Stimulated activated CD8-positive, alpha-beta memory T cell treated with anti-CD3 and anti-CD28 coated beads, Interleukin-7, amount 100 ng/mL, for 48 hours (primary cell): Measurements from ENCODE around the gene KRTAP5-9.
"Not testable (repeated sequence)": the region's sequence is repeated elsewhere in the genome, so short reads cannot be mapped to it uniquely, and the experiment has no call there.

Source experiments
- DNase-seq, 2 donors: peaks; one replicate each; pipeline ENCODE4 v3.0.0-alpha.2; 2020; ENCODE audit warnings: low read depth in 1 of 2; ENCODE audit errors: extremely low read depth in 1 of 2

Gene KRTAP5-9

DNA sequence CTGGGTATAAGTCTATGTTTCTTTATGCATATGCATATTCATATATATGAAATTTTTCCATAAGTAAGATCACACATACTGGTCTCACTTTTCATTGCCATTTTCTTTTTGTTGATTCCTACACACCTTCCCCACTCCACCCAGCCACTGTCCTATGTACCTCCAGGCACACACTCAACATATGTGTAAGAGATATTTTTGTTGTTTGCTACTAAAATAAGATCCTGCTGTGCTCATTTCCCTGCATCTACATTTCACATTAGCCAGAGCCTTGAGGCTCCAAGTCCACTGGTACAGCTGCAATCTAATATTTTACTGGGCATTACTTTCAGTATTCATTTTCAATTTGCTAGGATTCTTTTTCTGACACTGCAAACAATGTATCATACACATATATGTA lies 9.0 kb downstream of the KRTAP5-9 start:
- no peak for DNase-seq

DNA sequence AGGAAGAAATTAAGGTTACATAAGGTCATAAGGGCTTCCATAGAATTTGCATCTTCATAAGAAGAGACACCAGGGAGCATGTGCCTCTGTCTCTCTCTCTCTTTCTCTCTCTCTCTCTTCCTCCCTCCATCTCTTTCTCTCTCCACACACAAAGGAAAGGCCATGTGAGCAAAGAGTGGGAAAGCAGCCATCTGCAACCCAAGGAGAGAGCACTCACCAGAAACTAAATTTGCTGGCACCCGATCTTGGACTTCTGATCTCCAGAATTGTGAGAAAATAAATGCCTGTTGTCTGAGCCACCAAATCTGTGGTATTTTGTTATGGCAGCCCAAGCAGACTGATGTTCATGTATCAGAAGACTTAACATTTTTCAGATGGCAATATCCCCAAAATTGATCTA lies 10.8 kb downstream of the KRTAP5-9 start:
- DNase-seq = no peak

- no peak for DNase-seq
Measured at GRCh38 chr11:71562120-71562519, 13.9 kb downstream of the KRTAP5-9 start.

DNA sequence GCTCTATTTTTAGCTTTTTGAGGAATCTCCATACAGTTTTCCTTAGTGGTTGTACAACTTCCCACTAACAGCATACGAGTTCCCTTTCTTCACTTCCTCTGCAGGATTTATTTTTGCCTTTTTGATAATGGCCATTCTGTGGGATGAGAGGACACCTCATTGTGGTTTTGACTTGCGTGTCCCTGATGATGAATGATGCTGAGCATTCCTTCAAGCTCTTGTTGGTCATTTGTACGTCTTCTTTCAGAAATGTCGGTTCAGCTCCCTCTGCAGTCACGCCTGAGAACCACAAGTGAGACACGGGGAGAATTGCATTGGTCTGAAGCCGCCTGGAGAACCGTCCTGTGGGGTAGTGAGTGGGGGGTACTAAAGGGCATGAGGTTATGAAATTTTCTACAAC lies 15.2 kb downstream of the KRTAP5-9 start:
- DNase-seq = peak in 1 of 2 donors; percentile 7

DNA sequence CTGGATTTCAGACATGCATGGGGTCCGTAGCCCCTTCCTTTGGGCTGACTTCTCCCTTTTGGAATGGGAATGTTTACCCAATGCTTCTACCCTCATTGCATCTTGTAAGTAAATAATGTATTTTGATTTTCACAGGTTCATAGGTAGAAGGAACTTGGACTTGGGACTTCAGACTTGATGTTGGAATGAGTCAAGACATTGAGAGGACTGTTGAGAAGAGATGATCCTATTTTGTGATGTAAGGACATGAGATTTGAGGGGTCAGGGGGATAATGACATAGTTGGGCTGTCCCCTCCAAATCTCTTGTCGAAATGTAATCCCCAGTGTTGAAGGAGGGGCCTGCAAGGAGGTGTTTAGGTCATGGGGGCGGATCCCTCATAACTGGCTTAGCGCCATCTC lies 16.2 kb downstream of the KRTAP5-9 start:
- DNase-seq = no peak

GRCh38 chr11:71565263-71565662 lies 17.0 kb downstream of the KRTAP5-9 start, which contains the start of gene KRTAP5-10:
Gene KRTAP5-10 (plus strand): TSS chr11:71565563. CDS start chr11:71565588, 25 bp downstream.
- DNase-seq = no peak

- no peak for DNase-seq
Measured at GRCh38 chr11:71566081-71566620, 17.9 kb downstream of the KRTAP5-9 start.

DNA sequence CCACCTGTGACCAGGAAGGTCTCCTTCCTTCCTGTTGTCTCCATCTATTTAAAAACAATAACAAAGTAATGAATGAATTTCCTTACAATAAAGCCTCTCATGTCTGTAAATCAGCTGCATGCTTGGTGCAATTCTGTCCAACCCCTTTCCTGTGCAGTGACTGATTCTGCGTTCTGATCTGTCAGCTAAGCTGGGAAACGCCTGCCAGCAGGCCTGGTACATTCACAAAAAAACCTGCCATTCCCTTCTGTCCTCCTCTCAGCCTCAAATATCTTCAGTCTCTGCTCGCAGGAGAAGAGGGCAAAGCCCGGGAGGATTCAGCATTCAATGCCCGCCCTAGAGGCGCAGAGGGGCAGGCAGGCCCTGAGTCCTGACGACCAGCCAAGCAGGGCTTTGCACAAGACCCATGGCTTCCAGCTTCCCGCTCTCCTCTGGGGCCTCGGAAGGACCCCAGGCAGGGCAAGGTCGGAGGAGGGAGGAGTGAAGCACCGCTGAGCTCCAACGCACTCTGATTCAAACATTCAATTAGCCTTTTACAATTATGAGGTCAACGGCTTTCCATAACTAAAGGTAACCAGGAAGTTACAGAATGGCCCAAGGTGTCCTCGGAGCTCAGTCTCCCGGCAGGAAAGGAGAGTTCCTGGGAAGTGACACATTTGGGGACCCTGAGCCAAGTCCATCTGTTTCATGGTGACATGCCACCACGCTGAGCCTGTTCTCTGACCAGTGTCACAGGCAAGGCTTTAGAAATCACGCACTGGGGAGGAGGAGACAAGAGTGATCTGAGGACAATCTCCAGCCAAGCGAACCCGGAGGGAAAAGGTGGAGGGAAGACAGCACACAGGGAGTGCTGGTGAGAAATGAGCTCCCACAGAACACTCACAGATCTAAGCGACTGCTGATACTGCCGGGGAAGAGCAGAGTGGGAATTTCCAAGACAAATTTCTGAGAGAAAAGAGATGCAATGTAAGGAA lies 18.7 kb downstream of the KRTAP5-9 start:
- DNase-seq = not testable (repeated sequence)

- not testable (repeated sequence) for DNase-seq
Measured at GRCh38 chr11:71567633-71568032, 19.4 kb downstream of the KRTAP5-9 start.

- no peak for DNase-seq
Measured at GRCh38 chr11:71568704-71569349, 20.6 kb downstream of the KRTAP5-9 start.

DNA sequence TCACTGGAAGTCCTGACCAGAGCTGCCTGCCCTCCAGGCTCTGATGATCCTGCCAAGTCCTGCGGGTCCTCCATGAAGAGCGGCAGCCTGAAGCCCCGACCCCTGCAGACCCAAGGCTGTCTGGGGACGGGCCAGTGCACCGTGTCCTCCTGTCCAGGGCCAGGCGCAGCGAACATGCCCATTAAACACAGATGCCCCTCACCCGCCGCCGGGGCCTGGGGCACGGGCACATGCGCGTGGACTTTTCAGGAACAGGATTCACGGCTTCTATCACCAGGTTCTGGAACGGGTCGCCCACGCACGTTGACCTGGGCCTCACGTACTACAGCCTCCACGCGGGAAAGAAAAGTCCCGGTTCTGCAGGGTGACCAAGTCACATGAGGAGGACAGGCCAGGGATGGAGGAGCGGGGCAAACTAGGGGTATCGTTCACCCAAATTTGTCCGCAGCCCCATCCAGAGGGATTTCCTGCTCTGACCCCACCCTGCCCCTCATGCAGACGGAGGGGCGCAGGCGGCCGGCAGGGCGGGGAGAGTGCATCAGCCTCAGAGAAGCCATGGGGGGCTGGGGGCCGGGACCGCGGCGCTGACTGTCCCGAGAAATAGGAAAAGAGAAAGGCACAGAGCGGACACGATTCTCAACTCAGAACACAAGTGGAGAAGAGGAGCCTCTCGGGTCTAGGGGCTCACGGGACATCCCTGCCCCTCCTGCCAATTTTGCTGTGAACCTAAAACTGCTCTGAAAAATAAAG lies 23.1 kb downstream of the KRTAP5-9 start:
- DNase-seq = not testable (repeated sequence)

GRCh38 chr11:71572811-71573210 lies 24.6 kb downstream of the KRTAP5-9 start:
- DNase-seq = no peak

DNA sequence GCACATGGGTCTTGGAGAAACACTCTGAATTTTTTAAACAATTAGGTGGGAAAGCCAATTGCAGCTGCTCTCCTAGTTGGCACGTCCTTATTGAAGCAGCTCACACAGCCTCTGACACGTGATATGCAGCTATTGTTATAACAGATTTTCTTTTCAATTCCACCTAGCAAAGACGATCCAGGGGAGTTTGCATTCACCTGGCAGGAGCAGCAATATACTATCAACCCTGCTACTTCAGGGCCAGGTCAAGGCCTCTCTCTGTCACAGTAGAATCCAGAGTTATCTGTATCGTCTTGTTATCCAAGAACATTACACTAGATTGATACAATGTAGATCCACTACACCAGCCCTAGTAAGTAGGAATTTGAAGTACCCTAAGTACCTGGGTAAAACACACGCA lies 26.2 kb downstream of the KRTAP5-9 start:
- DNase-seq = no peak

DNA sequence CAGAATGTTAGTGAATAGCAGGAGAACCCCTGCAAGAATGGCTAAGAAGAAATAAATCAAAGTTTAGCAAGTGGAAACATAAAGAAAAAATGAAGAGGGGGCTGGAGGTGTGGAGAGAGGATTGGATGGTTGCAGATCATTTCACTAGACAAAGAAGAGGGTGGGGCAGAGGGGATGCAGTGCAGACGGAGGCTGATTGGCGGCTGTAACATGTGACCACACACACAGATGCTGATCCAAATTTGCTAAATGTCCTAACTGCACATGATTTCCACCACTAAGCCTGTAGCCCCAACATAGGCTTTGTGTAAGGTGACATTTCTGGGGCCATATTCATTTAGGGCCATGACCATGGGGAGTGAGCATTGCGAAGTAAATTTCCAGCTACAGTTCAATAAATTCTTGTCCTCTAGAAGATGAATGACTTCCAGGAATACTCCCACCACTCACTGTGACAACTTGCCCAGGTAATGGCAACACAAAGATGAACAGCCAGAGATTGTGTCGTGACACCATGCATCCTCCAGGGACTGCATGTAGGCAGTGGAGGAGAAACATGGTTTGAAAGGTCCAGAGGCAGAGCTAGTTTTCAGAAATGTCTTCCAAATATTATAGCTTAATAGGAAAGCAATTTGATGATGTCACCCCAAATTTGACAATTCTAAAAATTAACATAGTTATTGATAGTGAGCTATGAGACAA lies 27.7 kb downstream of the KRTAP5-9 start:
- DNase-seq = no peak

- DNase-seq = not testable (repeated sequence)
Measured at GRCh38 chr11:71576688-71577465, 28.7 kb downstream of the KRTAP5-9 start.

DNA sequence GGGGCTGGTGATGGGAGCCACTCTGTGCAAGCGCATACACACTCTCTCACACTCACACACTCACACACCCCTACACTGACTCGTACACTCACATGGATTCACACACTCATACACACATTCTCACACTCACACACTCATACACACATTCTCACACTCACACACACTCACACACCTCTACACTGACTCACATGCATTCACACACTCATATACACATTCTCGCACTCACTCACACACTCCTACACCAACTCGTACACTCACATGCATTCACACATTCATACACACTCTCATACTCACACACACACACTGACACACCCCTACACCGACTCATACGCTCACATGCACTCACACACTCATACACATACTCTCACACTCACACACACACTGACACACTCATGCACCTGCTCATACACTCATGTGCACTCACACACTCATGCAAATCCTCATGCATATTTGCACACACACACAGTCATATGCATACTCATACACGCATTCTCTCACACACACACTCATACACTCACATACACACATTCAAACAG lies 29.3 kb downstream of the KRTAP5-9 start:
- no peak for DNase-seq

DNA sequence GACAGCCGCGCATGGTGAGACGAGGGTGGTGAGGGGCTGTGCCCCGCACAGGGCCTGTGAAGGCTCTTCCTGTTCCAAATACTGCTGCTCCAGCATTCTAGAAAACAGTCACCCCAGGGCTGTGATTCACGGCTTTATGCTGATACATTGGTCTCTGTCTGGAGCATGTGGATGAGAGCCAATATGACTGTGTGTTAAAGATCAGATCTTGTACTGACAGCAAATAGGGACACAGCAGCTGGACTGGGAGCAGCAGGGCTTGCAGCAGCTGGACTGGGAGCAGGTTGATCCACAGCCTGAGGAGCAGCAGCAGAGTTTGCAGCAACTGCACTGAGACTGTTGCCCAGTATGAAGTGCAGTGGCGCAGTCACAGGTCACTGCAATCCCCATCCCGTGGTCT lies 31.3 kb downstream of the KRTAP5-9 start:
- not testable (repeated sequence) for DNase-seq

DNA sequence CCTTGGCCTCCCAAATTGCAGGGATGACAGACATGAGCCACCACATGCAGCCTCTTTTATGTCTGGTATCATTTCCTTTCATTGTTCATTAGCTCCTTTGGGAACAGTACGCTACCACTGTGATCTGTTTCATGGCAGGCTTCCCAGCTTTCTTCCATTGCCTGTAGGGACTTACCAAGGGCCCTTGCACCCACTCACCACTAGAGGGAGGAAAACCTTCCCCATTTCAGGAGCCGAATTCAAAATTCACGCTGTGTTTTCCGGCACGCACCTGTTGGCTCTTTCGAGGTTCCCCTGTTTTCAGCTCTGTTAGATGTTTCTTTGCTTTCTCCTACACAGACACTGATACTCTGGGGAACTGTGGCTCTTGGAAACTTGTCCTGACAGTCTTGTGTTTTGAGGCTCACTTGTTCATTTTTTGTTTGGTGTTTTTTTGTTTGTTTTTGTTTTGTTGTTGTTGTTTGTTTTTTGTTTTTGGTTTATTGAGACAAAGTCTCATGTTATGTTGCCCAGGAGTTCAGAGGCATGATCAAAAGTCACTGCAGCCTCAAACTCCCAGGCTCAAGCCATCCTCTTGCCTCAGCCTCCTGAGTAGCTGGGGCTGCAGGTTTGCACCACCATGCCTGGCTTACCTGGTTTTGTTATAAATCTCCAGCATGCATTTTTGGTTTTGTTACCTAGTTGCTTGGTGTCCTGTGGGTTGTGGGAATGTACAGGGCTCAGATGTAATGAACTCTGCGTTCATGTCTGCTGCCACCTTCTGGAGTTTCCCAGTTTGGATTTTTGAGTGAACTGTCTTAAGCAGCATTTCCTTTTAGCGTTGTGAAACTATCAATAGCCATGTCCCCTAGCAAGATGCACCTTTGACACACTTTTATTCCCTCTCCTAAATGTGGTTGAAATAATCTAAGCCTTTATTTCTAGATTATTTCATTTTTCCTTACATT lies 32.1 kb downstream of the KRTAP5-9 start:
- DNase-seq = no peak
